GM12873 (cell line): ENCODE measurements around the gene ENTPD2.

Source experiments
- TF ChIP-seq, protein P1 (sequence below): IDR thresholded peaks from 2 replicates; pipeline ENCODE4 v1.5.1; 2012; ENCODE audit warnings: low read depth, mild to moderate bottlenecking, moderate library complexity, low read length, control low read depth; ENCODE audit not compliant: insufficient read depth; ENCODE audit errors: missing control alignments

The ENTPD2 gene

GRCh38 chr9:137017791-137018497, 35.9 kb downstream of the ENTPD2 start:
- TF ChIP-seq, protein P1, sequence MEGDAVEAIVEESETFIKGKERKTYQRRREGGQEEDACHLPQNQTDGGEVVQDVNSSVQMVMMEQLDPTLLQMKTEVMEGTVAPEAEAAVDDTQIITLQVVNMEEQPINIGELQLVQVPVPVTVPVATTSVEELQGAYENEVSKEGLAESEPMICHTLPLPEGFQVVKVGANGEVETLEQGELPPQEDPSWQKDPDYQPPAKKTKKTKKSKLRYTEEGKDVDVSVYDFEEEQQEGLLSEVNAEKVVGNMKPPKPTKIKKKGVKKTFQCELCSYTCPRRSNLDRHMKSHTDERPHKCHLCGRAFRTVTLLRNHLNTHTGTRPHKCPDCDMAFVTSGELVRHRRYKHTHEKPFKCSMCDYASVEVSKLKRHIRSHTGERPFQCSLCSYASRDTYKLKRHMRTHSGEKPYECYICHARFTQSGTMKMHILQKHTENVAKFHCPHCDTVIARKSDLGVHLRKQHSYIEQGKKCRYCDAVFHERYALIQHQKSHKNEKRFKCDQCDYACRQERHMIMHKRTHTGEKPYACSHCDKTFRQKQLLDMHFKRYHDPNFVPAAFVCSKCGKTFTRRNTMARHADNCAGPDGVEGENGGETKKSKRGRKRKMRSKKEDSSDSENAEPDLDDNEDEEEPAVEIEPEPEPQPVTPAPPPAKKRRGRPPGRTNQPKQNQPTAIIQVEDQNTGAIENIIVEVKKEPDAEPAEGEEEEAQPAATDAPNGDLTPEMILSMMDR: no peak

GRCh38 chr9:137017071-137017470, 36.8 kb downstream of the ENTPD2 start:
- TF ChIP-seq, protein P1: no peak

GRCh38 chr9:137016436-137016835, 37.4 kb downstream of the ENTPD2 start:
- TF ChIP-seq, protein P1: no peak

- TF ChIP-seq, protein P1: no peak
Observed at GRCh38 chr9:137015976-137016375, 37.9 kb downstream of the ENTPD2 start.

GRCh38 chr9:137015540-137015930, 38.3 kb downstream of the ENTPD2 start:
- TF ChIP-seq, protein P1: no peak

- TF ChIP-seq, protein P1: no peak
Observed at GRCh38 chr9:137014776-137015539, 38.9 kb downstream of the ENTPD2 start.

- TF ChIP-seq, protein P1: no peak
Observed at GRCh38 chr9:137014166-137014565, 39.7 kb downstream of the ENTPD2 start.
